GM21526 (cell line): ENCODE results near the gene CPAMD8.
"Not testable (repeated sequence)": the region's sequence is repeated elsewhere in the genome, so short reads cannot be mapped to it uniquely, and the experiment has no call there.

ENCODE experiments used
- ATAC-seq: cut with Tn5 transposase; IDR thresholded peaks from one replicate; pipeline ENCODE4 v1.9.1; 2021; ENCODE audit warnings: moderate library complexity; ENCODE audit not compliant: unreplicated experiment, low FRiP score

The CPAMD8 gene

GRCh38 chr19:16951529-16951928, 75.1 kb downstream of the CPAMD8 start:
- ATAC-seq, result no peak

DNA sequence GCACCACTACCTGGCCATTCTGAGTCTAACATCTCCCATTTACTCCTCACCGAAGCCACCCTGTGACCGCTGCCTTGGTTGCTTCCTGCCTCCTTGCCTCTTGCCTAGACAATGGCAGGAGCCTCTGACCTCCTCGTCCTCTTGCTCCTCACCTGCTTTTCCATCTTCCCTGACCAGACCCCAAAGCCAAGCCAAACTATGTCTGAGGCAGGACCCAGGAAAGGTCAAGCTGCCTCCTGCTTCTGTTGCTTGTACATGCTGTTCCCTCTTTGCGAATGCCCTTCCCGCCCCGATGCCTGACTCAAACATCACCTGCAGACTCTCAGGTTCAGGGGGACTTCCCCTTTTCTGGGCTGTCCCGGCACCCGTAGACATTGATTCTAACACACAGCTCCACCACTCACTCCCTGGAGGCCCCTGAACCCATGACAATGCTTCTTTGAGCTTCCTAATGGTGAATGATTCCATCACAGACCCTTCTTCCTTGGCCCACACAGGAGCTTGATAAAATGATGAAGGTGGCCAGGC, 77.0 kb downstream of the CPAMD8 start:
- ATAC-seq, result no peak

GRCh38 chr19:16946951-16947940, 79.4 kb downstream of the CPAMD8 start:
- no peak for ATAC-seq

DNA sequence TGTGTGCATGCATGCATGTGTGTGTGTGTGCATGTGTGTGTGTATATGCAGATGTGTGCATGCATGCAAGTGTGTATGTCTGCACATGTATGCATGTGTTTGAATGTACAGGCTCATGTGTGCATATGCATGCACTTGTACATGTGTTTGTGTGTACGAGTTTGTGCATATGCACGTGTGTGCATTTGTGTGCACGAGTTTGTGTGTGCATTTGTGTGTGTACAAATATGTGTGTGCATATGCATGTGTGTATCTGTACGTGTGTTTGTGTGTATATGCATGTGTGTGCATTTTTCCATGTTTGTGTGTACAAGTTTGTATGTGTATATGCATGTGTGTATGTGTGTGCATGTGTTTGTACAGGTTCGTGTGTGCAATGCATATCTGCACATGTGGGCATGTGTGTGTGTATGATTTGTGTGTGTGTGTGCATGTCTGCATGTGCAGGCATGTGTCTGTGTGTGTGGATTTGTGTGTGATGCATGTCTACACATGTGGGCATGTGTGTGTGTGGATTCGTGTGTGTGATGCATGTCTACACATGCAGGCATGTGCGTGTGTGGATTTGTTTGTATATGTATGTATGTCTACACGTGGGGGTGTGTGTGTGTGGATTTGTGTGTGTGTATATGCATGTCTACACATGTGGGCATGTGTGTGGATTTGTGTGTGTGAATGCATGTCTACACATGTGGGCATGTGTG, 80.7 kb downstream of the CPAMD8 start:
- ATAC-seq, result no peak

DNA sequence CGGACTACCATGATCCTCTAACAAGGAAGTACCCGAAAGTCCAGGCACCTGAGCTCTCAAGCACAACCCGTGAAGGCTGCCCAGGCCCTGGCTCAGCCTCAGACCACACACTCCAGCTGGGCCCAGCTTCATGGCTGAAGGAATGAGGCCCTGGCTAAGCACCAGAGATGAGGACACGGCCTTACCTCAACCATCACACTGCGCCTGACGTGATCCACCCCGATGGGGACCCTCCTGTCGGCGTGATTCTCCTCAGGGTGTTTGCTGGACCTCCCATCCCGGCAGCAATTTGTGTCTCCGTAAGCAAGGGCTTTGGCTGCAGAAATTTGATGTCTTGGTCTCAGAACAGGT, 81.3 kb downstream of the CPAMD8 start:
- no peak for ATAC-seq

DNA sequence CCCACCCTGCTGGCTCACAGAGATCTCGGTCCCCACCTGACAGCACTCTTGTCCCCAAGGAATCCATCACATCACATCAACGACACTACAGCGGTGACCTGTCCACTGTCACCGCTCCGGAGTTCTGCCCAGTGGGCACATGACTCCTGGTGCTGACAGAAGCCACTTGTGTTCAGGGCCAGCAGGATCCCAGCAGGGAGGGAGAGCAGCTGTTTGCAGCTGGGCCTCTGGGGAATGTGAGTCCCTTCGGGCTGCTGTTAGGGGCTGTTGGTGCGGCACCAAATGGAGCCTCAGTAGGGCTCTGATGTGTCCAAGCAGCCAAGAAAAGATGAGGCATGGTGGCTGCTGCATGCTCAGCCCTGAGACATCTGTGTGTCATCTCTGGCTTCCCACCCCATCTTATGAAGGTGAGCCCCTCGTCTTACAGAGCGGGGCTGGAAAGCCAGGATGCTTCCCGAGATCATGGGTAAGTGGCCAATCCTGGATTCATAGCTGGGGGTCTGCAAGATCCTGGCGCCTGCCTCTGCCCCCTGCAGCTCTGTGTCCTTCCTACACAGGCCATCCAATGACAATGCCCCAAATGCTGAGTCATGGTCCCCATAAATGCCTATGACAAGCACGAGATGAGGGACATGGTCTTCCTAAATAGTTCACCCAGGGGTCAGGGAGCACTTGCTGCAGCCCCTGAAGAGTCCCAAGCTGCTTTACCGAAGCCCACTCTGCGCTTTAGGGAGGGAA, 81.8 kb downstream of the CPAMD8 start:
- ATAC-seq, result no peak

DNA sequence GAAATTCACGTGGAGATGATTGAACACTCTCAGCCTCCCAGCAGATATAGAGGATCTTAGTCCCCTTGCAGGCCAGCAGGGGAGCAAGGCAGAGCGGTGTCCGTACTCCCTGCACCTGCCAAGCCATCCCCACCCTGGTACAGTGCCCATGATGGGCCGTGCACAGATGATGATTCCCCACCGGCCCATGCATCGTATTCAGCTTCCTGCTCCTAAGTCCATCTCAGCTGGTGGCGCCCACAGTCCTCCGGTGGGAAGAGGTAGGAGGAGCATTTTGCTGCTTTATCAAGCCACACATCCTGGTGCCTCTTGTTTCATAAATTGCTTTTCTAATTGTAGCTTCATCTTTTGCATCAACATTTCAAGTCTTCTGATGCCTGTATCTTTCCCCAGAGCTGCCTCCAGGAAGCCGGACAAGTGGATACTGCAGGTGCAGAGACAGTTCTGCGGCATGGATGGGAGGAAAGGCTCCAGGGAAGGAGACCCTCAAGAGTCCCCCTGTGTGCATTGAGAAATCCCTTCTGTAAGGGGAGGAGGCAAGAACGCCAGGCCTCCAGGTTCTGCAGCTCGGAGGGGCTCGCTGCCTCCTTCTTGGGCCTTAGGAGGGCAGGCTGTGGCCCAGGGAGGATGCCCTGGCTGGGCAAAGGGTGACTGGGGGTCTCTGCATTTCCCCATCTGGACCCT, 82.5 kb downstream of the CPAMD8 start:
- ATAC-seq, result no peak

DNA sequence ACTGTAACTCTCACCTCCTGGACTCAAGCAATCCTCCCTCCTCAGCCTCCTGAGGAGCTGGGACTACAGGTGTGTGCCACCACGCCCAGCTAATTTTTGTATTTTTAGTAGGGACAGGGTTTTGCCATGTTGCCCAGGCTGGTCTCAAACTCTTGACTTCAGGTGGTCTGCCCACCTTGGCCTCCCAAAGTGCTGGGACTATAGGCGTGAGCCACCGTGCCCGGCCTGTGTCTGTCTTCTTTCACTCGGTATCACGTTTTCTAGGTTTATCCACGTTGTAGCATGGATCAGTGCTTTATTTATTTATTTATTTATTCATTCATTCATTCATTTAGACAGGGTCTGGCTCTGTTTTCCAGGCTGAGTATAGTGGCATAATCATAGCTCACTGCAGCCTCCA, 83.5 kb downstream of the CPAMD8 start:
- not testable (repeated sequence) for ATAC-seq

DNA sequence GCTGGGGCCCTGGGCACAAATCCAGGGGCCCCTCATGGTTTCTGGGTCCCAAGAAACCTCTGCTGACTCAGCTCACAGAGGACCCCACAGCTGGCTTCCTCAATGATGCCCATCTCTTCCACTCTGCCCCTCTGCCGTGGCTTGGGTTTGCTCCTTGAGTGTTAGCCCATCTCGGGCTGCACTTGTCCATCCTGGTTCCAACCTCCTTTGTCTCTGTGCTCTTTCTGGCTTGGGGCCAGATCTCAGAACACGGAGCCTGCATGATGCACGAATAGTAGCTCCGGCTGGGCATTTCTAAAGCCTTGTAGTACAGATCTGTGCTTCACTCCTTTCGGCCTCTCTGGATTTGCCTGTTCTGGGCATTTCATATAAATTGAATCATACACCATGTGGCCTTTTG, 84.0 kb downstream of the CPAMD8 start:
- ATAC-seq, result no peak

- no peak for ATAC-seq
Measured at GRCh38 chr19:16940626-16941025, 86.0 kb downstream of the CPAMD8 start.

GRCh38 chr19:16940063-16940462, 86.5 kb downstream of the CPAMD8 start:
- ATAC-seq, result not testable (repeated sequence)

GRCh38 chr19:16938211-16938610, 88.4 kb downstream of the CPAMD8 start:
- no peak for ATAC-seq

DNA sequence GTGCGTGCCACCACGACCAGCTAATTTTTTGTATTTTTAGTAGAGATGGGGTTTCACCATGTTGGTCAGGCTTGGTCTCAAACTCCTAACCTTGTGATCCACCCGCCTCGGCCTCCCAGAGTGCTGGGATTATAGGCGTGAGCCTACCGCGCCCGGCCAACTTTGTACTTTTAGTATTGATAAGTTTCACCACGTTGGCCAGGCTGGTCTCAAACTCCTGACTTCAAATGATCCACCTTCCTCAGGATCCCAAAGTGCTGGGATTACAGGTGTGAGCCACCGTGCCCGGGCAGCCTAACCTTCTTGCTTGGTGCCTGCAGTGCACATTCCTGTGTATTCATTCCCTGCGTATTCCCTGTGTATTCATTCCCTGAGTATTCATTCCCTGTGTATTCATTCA, 88.8 kb downstream of the CPAMD8 start:
- ATAC-seq, result not testable (repeated sequence)

DNA sequence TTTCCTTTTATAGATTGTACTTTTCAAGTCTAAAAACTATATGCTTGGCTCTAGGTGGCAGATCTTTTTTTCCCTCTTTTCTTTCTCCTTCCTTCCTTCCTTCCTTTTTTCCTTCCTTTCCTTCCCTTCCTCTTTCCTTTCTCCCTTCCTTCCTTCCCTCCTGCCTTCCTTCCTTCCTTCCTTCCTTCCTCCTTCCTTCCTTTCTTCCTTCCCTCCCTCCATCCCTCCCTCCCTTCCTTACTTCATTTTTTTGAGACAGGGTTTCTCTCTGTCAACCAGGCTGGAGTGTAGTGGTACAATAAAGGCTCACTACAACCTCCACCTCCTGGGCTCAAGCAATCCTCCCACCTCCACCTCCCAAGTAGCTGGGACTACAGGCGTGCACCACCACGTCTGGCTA, 89.7 kb downstream of the CPAMD8 start:
- no peak for ATAC-seq

DNA sequence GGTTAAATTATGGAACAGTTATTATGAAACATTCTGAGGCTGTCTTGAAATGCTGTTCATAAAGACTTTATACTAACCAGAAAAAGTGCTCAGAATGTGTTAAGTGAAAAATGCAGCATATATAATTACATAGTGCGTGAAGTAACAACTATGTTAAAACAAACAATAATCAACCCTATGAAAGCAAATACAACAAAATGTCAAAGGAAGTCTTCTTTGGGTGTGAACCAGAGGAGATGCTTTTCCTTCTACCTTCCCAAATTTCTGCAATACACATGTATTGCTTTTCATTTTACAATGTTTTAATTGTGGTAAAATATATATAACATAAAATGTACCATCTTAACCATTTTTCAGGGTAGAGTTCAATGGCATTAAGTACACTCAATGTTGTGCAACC, 92.1 kb downstream of the CPAMD8 start:
- no peak for ATAC-seq

DNA sequence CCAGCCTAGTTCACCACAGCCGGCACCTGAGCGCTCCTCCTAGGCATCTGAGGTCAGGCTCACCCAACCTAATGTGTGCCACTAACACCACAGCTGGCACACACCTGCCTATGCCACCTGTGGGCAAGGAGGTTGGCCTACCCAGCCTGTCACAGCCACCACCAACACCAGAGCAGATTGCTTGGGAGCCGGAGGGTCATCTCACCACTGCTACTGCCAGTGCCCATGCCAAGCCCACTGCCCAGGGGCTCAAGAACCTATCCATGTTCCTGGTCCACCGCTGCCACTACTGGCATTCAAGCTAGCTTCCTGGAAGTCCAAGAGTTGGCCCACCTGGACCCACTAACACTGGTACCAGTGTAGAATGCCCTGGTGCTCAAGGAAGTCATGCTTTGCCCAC, 95.3 kb downstream of the CPAMD8 start:
- ATAC-seq, result no peak

DNA sequence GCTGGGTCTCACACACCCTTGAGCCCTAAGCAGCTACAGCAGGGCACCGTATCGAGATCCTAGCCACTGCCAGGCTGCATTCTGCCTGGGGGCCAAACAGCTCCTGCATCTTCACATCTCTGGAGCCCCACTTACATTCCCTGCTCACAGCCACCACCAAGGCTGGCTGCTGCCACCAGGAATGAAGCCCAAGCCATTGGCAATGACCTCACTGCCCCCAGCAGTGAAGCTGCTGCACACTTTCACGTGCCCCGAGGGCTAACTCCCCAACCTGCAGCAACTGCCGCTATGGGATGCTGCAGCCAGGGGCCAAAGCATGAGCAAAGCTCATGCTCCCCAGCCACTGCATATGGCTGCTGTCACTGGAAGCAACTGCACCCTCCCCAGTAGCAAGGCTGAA, 95.9 kb downstream of the CPAMD8 start:
- no peak for ATAC-seq

- no peak for ATAC-seq
Measured at GRCh38 chr19:16928916-16929315, 97.7 kb downstream of the CPAMD8 start.

DNA sequence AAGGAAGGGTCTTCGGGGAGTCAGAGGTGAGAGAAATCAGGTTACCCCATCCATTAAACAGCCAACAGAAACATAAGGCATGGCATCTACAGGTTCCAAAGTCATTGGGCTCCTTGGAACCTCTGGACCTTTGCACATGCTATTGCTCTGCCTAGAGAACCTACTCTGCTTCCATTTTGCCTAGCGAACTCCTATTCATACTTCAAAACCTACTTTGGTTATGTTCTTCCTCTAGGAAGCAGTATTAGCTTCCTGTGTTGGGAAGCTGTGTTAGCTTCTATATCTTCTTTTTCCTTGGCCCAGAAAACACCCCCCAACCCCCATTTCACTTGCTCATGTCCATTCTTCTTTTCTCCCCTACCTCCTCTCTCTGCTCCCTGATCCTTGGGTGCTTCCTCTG, 98.3 kb downstream of the CPAMD8 start:
- ATAC-seq, result no peak

DNA sequence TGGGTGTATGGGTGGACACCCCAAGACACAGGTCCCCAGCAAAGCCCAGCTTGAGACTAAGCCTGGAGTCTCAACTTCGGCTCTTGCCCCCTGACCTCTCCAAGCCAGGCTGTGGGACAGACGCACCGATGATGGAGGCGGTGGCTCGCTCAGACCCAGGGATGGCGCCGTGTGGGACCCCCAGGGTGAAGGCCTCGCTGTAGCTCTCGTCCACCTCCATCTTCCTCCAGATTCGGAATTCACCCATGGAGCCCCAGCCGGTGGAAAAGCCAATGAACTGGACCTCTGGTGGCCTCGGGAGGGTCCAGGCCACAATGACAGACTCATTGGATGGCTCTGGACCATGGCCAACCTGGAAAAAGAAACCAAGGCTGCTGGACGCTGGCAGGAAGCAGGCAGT, 98.7 kb downstream of the CPAMD8 start:
- no peak for ATAC-seq
